GM18951 (cell line): ENCODE data around the gene BPIFA3.

Experiments
- POLR2A ChIP-seq: IDR thresholded peaks from 4 replicates; pipeline ENCODE4 v1.6.1; 2011; ENCODE audit warnings: mild to moderate bottlenecking; ENCODE audit not compliant: insufficient read length, insufficient read depth; ENCODE audit errors: extremely low read depth
- in situ Hi-C: fragments of 300-500 bp; cut with MboI; formaldehyde crosslinking; loops from one replicate; pipeline ENCODE4 v1.12.0; 2022; ENCODE audit warnings: low sequenced_read_pairs, mixed read lengths, inconsistent platforms; ENCODE audit not compliant: unreplicated experiment

BPIFA3 gene

DNA sequence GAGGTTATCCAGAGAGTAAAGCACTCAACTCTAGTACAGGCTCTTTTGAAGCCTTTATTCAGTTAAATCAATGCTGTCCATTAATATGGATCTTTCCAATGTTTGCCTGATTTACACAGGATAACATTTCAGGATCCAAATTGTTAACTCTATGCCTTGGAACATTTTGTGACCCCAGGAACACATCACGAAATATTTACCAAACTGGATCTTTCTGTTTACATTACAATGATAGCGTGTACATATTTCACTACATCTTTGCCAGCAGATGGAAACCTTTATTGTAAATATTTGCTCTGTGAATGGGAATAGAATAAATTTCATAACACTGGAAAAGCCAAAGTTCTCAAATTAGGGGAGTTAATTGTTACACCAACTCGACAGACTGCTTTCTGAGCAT is 25.7 kb upstream of the BPIFA3 start:
- TF ChIP-seq POLR2A: no peak
- in situ Hi-C loops: no loop called here

- in situ Hi-C loops: no loop called here
- no peak for TF ChIP-seq POLR2A
Measured at GRCh38 chr20:33191955-33192354, 25.2 kb upstream of the BPIFA3 start.

- in situ Hi-C loops: no loop called here
- TF ChIP-seq POLR2A: no peak
Measured at GRCh38 chr20:33192912-33193501, 24.1 kb upstream of the BPIFA3 start.

- no peak for TF ChIP-seq POLR2A
- in situ Hi-C loops: no loop called here
Measured at GRCh38 chr20:33199026-33199425, 18.1 kb upstream of the BPIFA3 start.

DNA sequence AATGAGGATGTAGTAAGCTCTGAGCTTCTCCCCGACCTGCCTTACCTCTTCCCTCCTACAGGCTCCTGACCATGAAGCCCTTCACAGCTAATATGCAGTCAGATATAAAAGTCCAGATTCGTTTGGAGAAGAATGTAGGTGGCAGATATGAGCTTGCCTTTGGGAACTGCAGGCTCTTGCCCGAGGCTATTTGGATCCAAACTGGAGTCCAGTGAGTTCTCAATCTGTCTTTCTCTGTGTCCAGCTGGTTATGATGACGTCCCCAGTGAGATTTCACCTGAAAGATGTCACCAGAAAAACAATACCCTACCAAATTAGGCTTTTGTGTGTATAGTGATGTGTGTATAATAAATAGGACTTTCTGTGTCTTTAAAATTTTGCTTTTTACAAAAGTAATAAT is 14.7 kb upstream of the BPIFA3 start:
- in situ Hi-C loops: no loop called here
- no peak for TF ChIP-seq POLR2A

GRCh38 chr20:33203444-33203843 is 13.7 kb upstream of the BPIFA3 start:
- no peak for TF ChIP-seq POLR2A
- in situ Hi-C loops: no loop called here

DNA sequence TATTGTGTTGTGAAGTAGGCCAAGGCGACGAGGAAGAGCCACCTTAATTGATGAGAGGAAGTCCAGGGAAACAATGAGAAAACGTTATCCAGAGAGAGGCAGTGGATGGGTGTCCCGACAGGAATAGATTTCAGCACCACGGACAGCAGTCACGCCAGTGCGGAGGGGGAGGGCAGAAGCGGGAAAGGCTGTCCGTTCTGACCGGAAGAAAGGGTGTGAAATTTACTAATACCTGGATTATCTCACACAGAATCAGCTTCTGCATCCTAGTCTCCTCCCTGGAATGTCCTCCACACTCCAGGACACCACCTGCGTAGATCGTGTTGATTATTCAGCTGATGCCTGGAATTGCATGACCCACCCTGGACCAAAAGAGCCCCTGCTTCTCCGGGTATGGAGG is 7.4 kb upstream of the BPIFA3 start:
- no peak for TF ChIP-seq POLR2A
- in situ Hi-C loops: no loop called here

DNA sequence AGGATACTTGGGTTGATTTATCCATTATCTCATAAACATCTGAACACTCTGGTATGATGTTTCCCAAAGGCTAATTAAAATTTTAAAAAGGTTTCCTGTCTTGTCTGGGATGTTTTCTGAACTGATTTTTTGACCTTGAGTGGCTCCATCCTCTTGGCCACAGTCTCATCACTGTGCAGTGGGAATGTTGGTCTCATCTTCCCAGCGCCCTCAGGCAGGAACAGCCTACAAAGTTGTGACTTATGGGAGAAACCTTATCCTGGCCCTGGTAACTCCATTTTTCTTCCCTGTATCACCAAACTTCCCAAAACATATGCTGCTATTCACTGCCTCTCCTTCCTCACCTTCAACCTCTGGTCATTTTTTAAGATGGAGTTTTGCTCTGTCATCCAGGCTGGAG is 6.8 kb upstream of the BPIFA3 start:
- TF ChIP-seq POLR2A: no peak
- in situ Hi-C loops: no loop called here

DNA sequence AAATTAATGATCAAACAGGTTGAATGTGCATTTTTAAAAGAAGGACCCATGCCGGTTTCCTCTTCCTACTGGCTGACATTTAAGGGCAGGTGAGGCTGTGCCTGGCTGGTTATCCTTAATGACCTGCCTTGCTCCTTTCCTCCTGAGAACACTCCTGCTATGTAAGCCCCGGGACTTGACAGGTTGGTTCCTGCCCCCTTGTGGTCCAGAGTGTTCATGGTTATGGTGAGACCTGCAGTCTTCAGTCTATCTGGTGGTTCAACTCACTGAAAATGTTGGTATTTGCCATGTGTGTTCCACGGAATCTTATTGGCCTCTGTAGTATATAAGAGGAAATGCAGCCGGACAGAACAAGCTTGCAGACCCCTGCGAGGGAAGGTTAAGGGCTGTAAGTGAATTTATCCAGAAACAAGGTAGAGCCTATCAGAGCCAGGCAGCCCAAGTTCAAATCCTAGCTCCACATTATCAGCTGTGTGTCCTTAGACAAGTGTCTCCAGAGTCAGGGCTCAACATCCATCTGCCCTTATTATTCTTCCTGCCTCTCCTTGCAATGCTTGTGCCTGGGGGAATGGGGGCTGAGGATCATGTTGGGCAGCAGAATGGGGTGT is 5.2 kb upstream of the BPIFA3 start:
- in situ Hi-C loops: no loop called here
- no peak for TF ChIP-seq POLR2A

DNA sequence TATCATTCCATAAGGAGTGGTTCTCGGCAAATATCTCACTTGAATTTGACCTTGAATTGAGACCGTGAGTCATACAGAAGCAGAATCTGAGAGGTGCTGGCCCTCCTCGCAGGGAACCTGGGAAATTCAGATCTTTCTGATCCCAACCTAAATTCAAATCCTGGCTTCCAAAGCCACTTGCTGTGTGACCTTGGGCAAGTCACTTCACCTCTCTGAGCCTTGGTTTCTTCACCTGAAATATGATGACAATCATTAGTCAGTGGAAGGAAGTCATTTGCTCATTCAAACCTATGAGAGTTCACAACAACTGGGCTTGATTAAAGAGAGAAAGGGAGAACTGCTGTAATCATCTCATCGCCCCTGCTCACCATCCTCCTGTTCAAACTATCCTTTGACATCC is 7.2 kb downstream of the BPIFA3 start:
- in situ Hi-C loops: no loop called here
- no peak for TF ChIP-seq POLR2A

GRCh38 chr20:33229843-33230242 is 12.7 kb downstream of the BPIFA3 start:
- in situ Hi-C loops: no loop called here
- TF ChIP-seq POLR2A: no peak

GRCh38 chr20:33231237-33231636 is 14.1 kb downstream of the BPIFA3 start:
- TF ChIP-seq POLR2A: no peak
- in situ Hi-C loops: no loop called here

GRCh38 chr20:33232486-33233072 is 15.4 kb downstream of the BPIFA3 start:
- no peak for TF ChIP-seq POLR2A
- in situ Hi-C loops: no loop called here

DNA sequence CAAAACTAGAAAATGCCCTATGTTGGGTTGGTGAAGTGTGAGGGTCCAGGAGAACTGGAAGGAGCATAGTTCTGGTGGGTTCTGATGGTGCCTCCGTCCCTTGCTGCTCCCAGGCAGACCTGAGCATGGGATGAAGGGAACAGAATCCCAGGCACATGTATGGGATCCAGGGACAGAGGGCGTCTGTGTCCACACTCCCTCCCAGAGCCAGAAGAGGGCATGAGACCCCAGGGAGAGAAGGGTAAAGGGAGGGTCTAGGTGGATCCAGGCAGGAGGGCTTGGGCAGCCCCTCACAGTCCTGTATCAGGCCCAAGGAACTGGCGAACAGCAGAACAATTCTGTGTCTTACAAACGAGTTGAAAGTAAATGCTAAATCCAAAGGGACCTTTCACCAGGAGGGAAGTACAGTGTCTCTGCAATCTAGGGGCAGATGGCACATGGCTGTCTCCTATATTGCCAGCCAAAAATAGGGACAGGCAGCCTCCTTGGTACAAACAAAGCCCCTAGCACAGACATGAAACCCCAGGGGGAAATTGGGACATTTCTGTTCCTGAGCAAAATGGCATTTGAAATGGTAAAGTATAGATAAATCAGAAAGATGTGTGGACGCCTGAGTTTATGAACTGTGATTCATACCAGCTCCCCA is 16.1 kb downstream of the BPIFA3 start:
- no peak for TF ChIP-seq POLR2A
- in situ Hi-C loops: no loop called here
